K562 (cell line): Measurements from ENCODE around the gene CEL. TPM values are rescaled to one million over a fixed set of nuclear protein-coding genes. Genes with fewer than 3 reads are reported as not detected.

Experiments used
- ATAC-seq: fragments of 200-7000 bp; cut with Tn5 transposase; 3 replicates; pipeline ENCODE4 v1.9.1; 2020; ENCODE audit warnings: moderate library complexity
- BruUV-seq: library from RNA; stranded (reverse); fragments of 400-500 nt; replicated peaks from 2 replicates; lab custom pipeline; 2021; lab: Mats Ljungman, UMichigan
- CTCF ChIA-PET: fragments of 300-600 bp; formaldehyde crosslinking; extraction: SDS; loops from one replicate; lab custom pipeline; 2021; ENCODE audit warnings: low intra/inter-chr PET ratio; lab: Yijun Ruan, JAX
- POLR2A ChIA-PET: fragments of 300-600, 350-650 bp; sonication (Branson Sonifier 250); formaldehyde crosslinking; extraction: SDS; loops from one replicate; lab custom pipeline; 2021; ENCODE audit warnings: antibody characterized with exemption, inconsistent platforms; lab: Yijun Ruan, JAX
- DNase-seq, 4 experiments: peaks; one replicate each; pipeline versions ENCODE4 v3.0.0 to v3.0.0-alpha.2; 2011 to 2018; ENCODE audit warnings: low spot score in 3 of 4, mixed read lengths in 3 of 4; ENCODE audit errors: extremely low read depth in 1 of 4
- FAIRE-seq: peaks from 2 replicates; lab custom pipeline; 2011; peaks lifted over from hg19 to GRCh38; lab: Jason Lieb, UNC
- H2AFZ ChIP-seq: 2 replicates; pipeline ENCODE4 v1.6.0; 2011; ENCODE audit warnings: low read depth, low read length, control low read depth, inconsistent platforms
- H3K27ac ChIP-seq: fragments of 200-600 bp; 3 replicates; pipeline ENCODE4 v1.8.0; 2011; ENCODE audit warnings: low read depth, mild to moderate bottlenecking, control low read depth, inconsistent platforms, low read length, moderate library complexity, mixed read lengths; ENCODE audit errors: extremely low read depth
- H3K27me3 ChIP-seq, 2 experiments: fragments of 300-600 bp in 1 of 2; 2 replicates in 1 of 2; 3 replicates in 1 of 2; pipeline versions ENCODE4 v1.6.0 to v1.8.0; 2011; ENCODE audit warnings: inconsistent platforms in 2 of 2, low read length in 2 of 2, mild to moderate bottlenecking in 1 of 2, mixed read lengths in 1 of 2, moderate library complexity in 1 of 2; ENCODE audit not compliant: control insufficient read depth in 2 of 2, insufficient read depth in 2 of 2
- H3K36me3 ChIP-seq: fragments of 300-600 bp; 3 replicates; pipeline ENCODE4 v1.8.0; 2011; ENCODE audit warnings: mild to moderate bottlenecking, low read length, inconsistent platforms; ENCODE audit not compliant: control insufficient read depth, insufficient read depth
- H3K4me1 ChIP-seq, 2 experiments: fragments of 200-600 bp in 1 of 2; replicated peaks in 1 of 2; 2 replicates in 1 of 2; 3 replicates in 1 of 2; pipeline versions ENCODE4 v1.5.1 to v1.8.0; 2011; ENCODE audit warnings: inconsistent platforms in 2 of 2, low read length in 2 of 2, mild to moderate bottlenecking in 1 of 2, mixed read lengths in 1 of 2, moderate library complexity in 1 of 2; ENCODE audit not compliant: control insufficient read depth in 2 of 2, insufficient read depth in 2 of 2
- H3K4me2 ChIP-seq: 2 replicates; pipeline ENCODE4 v1.6.1; 2011; ENCODE audit warnings: low read length, control low read depth, inconsistent platforms, mixed read lengths; ENCODE audit not compliant: insufficient read depth
- H3K4me3 ChIP-seq: fragments of 200-600 bp; sonication (generic), shearing (Covaris generic); 2 replicates; pipeline ENCODE4 v1.5.1; 2016; ENCODE audit warnings: control low read depth, inconsistent platforms
- H3K79me2 ChIP-seq: fragments of 200-600 bp; 3 replicates; pipeline ENCODE4 v1.8.0; 2011; ENCODE audit warnings: low read length, inconsistent platforms; ENCODE audit not compliant: control insufficient read depth, insufficient read depth
- H3K9ac ChIP-seq, 2 experiments: 2 replicates each; pipeline versions ENCODE4 v1.6.0 to v1.6.1; 2011; ENCODE audit warnings: low read depth in 2 of 2, low read length in 2 of 2, control low read depth in 1 of 2, inconsistent platforms in 1 of 2, mild to moderate bottlenecking in 1 of 2, mixed read lengths in 1 of 2; ENCODE audit not compliant: insufficient read depth in 1 of 2
- H3K9me1 ChIP-seq: one replicate; pipeline ENCODE4 v1.6.0; 2011; ENCODE audit warnings: inconsistent platforms, mild to moderate bottlenecking, low read length, moderate library complexity; ENCODE audit not compliant: control insufficient read depth, insufficient read depth
- H3K9me3 ChIP-seq: replicated peaks from 2 replicates; pipeline ENCODE4 v1.5.1; 2011; ENCODE audit warnings: low read depth, low read length, inconsistent platforms; ENCODE audit not compliant: control insufficient read depth, insufficient read depth
- H4K20me1 ChIP-seq: replicated peaks from 2 replicates; pipeline ENCODE4 v1.6.1; 2011; ENCODE audit warnings: low read length, inconsistent platforms, mixed read lengths; ENCODE audit not compliant: control insufficient read depth, insufficient read depth
- BRD4 ChIP-seq: fragments of 200-600 bp; sonication (generic); IDR thresholded peaks from 2 replicates; pipeline ENCODE4 v1.6.1; 2017; ENCODE audit warnings: inconsistent platforms
- CBFA2T2 ChIP-seq: fragments of 450-650 bp; conservative IDR thresholded peaks from 2 replicates; pipeline ENCODE4 v1.6.1; 2017; ENCODE audit warnings: mild to moderate bottlenecking
- CBX2 ChIP-seq: fragments of 200-600 bp; sonication (generic); IDR thresholded peaks from one replicate; pipeline ENCODE4 v1.6.1; 2012; ENCODE audit warnings: mild to moderate bottlenecking, low read length, inconsistent platforms; ENCODE audit not compliant: insufficient read depth, poor library complexity, severe bottlenecking
- FOXJ3 ChIP-seq: sonication (generic); formaldehyde crosslinking; IDR thresholded peaks from 2 replicates; pipeline ENCODE4 v1.4.0; 2020; ENCODE audit warnings: mild to moderate bottlenecking, missing genetic modification reagents
- KDM5B ChIP-seq: fragments of 200-600 bp; sonication (generic); IDR thresholded peaks from 2 replicates; pipeline ENCODE4 v1.6.1; 2012; ENCODE audit warnings: low read depth, mild to moderate bottlenecking, moderate library complexity, low read length, control low read depth, inconsistent platforms; ENCODE audit not compliant: insufficient replicate concordance
- MAX ChIP-seq: sonication (generic); formaldehyde crosslinking; IDR thresholded peaks from 2 replicates; pipeline ENCODE4 v1.9.0; 2022; ENCODE audit warnings: mild to moderate bottlenecking, missing genetic modification reagents
- MCM3 ChIP-seq: fragments of 450-650 bp; IDR thresholded peaks from 2 replicates; pipeline ENCODE4 v1.6.1; 2016
- PHF20 ChIP-seq: fragments of 450-650 bp; IDR thresholded peaks from 2 replicates; pipeline ENCODE4 v1.6.1; 2018; ENCODE audit not compliant: partially characterized antibody
- SMC3 ChIP-seq: conservative IDR thresholded peaks from 2 replicates; pipeline ENCODE4 v1.6.1; 2011; ENCODE audit warnings: low read depth, low read length, improper control_type of control experiment; ENCODE audit not compliant: insufficient read depth
- ZBTB8A ChIP-seq: fragments of 450-650 bp; IDR thresholded peaks from 2 replicates; pipeline ENCODE4 v1.6.1; 2018; ENCODE audit warnings: mild to moderate bottlenecking, moderate library complexity; ENCODE audit not compliant: partially characterized antibody
- ZKSCAN1 ChIP-seq: fragments of 150-350 bp; IDR thresholded peaks from 2 replicates; pipeline ENCODE4 v1.6.1; 2016; ENCODE audit warnings: low read depth, low read length
- ZNF24 ChIP-seq: fragments of 450-650 bp; IDR thresholded peaks from 2 replicates; pipeline ENCODE4 v1.6.1; 2016
- ZNF431 ChIP-seq: sonication (generic); formaldehyde crosslinking; IDR thresholded peaks from 2 replicates; pipeline ENCODE4 v1.8.0; 2022; ENCODE audit warnings: mild to moderate bottlenecking, missing genetic modification reagents
- WGBS: fragments of 100-300 bp; shearing (Covaris generic); methylation state at CpG from one replicate; pipeline ENCODE4 v1.1.6; 2016; ENCODE audit warnings: low coverage, mixed read lengths; ENCODE audit not compliant: insufficient coverage; ENCODE audit errors: missing lambda C conversion rate; 5-methylcytosine and 5-hydroxymethylcytosine counted together
- in situ Hi-C: fragments of 300-500 bp; cut with MboI; formaldehyde crosslinking; loops from 4 replicates; pipeline ENCODE4 v1.15.0; 2018; ENCODE audit warnings: inconsistent platforms, mixed read lengths
- intact Hi-C: fragments of 100-400 bp; cut with micrococcal nuclease; formaldehyde crosslinking; loops from 2 replicates; pipeline ENCODE4 v1.14.2; 2022
- polyA plus RNA-seq, 8 experiments: library from polyadenylated mRNA; depleted of rRNA in 4 of 8; stranded (reverse) in 5 of 8; unstranded in 3 of 8; fragments of >200 nt; fragmentation: Nextera tagmentation in 2 of 8; fragmentation: Illumina TruSeq in 1 of 8; extraction: Ambion mirVana in 2 of 8; extraction: Trizol in 1 of 8; gene quantifications; 2 replicates each; pipeline versions ENCODE4 v1.2.1 to v1.2.3, GENCODE V29; 2011 to 2014; ENCODE audit warnings: inconsistent platforms in 1 of 8, missing spikeins in 1 of 8
- total RNA-seq, 7 experiments: library from RNA; depleted of rRNA in 6 of 7; stranded (reverse); fragments of >200 nt in 6 of 7; fragmentation: Illumina TruSeq in 2 of 7; extraction: Trizol in 2 of 7; gene quantifications; 2 replicates each; pipeline versions ENCODE4 v1.2.1 to v1.2.3, GENCODE V29; 2011 to 2021; ENCODE audit warnings: low replicate concordance in 1 of 7
- TF ChIP-seq, protein P1 (sequence below): fragments of 450-650 bp; IDR thresholded peaks from 2 replicates; pipeline ENCODE4 v1.6.1; 2016; ENCODE audit warnings: borderline replicate concordance
- TF ChIP-seq, protein P2 (sequence below): sonication (generic); formaldehyde crosslinking; IDR thresholded peaks from 2 replicates; pipeline ENCODE4 v1.8.1; 2023; ENCODE audit warnings: mild to moderate bottlenecking, missing genetic modification reagents, moderate library complexity
- TF ChIP-seq, protein P3 (sequence below): fragments of 450-650 bp; IDR thresholded peaks from 2 replicates; pipeline ENCODE4 v1.6.1; 2014; ENCODE audit warnings: low read depth, mild to moderate bottlenecking, moderate library complexity, borderline replicate concordance

The CEL gene
- total and polyA plus RNA-seq, 9 of the 15 experiments (the other 6 are each of a cell fraction or from before 2014, with no cell fraction given): 0.09 to 3.0 (median 0.51) TPM; not detected in 2

- TF ChIP-seq SMC3 (no peak), PHF20 (peak; percentile 73), FOXJ3 (no peak), ZKSCAN1 (peak; percentile 98)
Measured at GRCh38 chr9:133029994-133030316, 31.8 kb upstream of the CEL start (continued).

- in situ Hi-C loops: no loop called here
- no peak for TF ChIP-seq CBFA2T2
- TF ChIP-seq ZNF431 (CRISPR knock-in tag): no peak; the same call in 1 of the 2 replicates
- TF ChIP-seq, protein P1, sequence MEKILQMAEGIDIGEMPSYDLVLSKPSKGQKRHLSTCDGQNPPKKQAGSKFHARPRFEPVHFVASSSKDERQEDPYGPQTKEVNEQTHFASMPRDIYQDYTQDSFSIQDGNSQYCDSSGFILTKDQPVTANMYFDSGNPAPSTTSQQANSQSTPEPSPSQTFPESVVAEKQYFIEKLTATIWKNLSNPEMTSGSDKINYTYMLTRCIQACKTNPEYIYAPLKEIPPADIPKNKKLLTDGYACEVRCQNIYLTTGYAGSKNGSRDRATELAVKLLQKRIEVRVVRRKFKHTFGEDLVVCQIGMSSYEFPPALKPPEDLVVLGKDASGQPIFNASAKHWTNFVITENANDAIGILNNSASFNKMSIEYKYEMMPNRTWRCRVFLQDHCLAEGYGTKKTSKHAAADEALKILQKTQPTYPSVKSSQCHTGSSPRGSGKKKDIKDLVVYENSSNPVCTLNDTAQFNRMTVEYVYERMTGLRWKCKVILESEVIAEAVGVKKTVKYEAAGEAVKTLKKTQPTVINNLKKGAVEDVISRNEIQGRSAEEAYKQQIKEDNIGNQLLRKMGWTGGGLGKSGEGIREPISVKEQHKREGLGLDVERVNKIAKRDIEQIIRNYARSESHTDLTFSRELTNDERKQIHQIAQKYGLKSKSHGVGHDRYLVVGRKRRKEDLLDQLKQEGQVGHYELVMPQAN: peak; percentile 83; the same call in 1 of the 2 replicates
- TF ChIP-seq, protein P2, sequence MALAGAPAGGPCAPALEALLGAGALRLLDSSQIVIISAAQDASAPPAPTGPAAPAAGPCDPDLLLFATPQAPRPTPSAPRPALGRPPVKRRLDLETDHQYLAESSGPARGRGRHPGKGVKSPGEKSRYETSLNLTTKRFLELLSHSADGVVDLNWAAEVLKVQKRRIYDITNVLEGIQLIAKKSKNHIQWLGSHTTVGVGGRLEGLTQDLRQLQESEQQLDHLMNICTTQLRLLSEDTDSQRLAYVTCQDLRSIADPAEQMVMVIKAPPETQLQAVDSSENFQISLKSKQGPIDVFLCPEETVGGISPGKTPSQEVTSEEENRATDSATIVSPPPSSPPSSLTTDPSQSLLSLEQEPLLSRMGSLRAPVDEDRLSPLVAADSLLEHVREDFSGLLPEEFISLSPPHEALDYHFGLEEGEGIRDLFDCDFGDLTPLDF: peak; percentile 71; the same call in 1 of the 2 replicates
- TF ChIP-seq CBX2: no peak
- TF ChIP-seq BRD4: peak; percentile 84
- TF ChIP-seq ZBTB8A: no peak
- TF ChIP-seq KDM5B: peak; percentile 70
- peak; percentile 58; the same call in 1 of the 2 replicates for TF ChIP-seq ZNF24
- TF ChIP-seq MAX (CRISPR knock-in tag): no peak; the same call in none of the 2 replicates
- TF ChIP-seq, protein P3, sequence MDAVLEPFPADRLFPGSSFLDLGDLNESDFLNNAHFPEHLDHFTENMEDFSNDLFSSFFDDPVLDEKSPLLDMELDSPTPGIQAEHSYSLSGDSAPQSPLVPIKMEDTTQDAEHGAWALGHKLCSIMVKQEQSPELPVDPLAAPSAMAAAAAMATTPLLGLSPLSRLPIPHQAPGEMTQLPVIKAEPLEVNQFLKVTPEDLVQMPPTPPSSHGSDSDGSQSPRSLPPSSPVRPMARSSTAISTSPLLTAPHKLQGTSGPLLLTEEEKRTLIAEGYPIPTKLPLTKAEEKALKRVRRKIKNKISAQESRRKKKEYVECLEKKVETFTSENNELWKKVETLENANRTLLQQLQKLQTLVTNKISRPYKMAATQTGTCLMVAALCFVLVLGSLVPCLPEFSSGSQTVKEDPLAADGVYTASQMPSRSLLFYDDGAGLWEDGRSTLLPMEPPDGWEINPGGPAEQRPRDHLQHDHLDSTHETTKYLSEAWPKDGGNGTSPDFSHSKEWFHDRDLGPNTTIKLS: peak; percentile 80
- TF ChIP-seq MCM3: no peak
Measured at GRCh38 chr9:133030317-133031129, 31.3 kb upstream of the CEL start, which contains the start of gene GTF3C5. Gene GTF3C5, plus strand, starts transcription at chr9:133030997. Its CDS starts 15 bp downstream, at chr9:133031012.

More at GRCh38 chr9:133030317-133031129, 31.3 kb upstream of the CEL start, which contains the start of gene GTF3C5:
- no TSS peak for BruUV-seq
- Histone ChIP-seq H3K79me2 (peaks cover 70% of the 10 kb centered on the region), H3K4me1 (peaks cover 26 to 33% of the 10 kb centered on the region in 2 experiments; a peak in 4 of 5 replicates), H3K9me3 (peaks cover 14% of the 10 kb centered on the region; the same call in 1 of the 2 replicates), H3K4me2 (peak within 1 kb of the TSS; percentile 95), H3K9me1 (no peaks in the 10 kb centered on the region), H3K36me3 (peaks cover 36% of the 10 kb centered on the region), H3K4me3 (peak within 1 kb of the TSS; percentile 99), H3K27ac (peak within 1 kb of the TSS; percentile 93), H3K9ac (peak within 1 kb of the TSS; percentile 83 to 98), H4K20me1 (no peaks in the 10 kb centered on the region), H3K27me3 (no peaks in the 10 kb centered on the region), H2AFZ (peak within 1 kb of the TSS; percentile 99)
- WGBS: under 1% methylated on average over 63 of the region's 63 CpGs
- ChIA-PET POLR2A (interaction anchor here (0.6 to 2.7 kb wide), 30 partner anchors 8 to 372 kb away, joined by 3 to 15 read pairs (median 4); no protein-coding TSS in a partner anchor), CTCF (no interaction called here)
- ATAC-seq (peak; percentile 98), FAIRE-seq (peak; percentile 98), DNase-seq (peak; percentile 96 to 99 (median 97))
- intact Hi-C loops: no loop called here
